GM12801 (cell line): ENCODE measurements around the gene CDK14.

ENCODE experiments used
- TF ChIP-seq, protein P1 (sequence below): IDR thresholded peaks from one replicate; pipeline ENCODE4 v1.5.1; 2011; ENCODE audit warnings: control low read depth; ENCODE audit not compliant: insufficient read length; ENCODE audit errors: extremely low read depth

The CDK14 gene

DNA sequence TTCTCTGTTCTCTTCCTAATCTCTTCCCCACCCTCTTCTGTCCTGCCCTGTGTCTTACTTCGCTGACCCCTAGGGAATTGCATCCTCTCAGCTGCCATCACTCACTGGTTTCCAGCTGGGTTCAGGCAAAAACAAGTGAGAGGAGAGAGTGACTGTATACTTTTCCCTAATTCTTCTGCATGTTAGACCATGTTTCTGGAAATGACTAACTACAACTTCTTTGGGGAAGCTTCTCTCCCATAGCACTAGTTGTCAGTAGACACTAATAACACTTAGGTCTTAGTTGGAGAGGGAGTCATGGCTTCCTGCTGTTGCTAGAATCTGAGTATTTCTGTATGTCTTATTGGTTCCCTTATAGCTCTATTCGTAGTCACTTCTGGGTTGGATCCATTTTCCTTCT, 369.1 kb downstream of the CDK14 start:
- TF ChIP-seq, protein P1, sequence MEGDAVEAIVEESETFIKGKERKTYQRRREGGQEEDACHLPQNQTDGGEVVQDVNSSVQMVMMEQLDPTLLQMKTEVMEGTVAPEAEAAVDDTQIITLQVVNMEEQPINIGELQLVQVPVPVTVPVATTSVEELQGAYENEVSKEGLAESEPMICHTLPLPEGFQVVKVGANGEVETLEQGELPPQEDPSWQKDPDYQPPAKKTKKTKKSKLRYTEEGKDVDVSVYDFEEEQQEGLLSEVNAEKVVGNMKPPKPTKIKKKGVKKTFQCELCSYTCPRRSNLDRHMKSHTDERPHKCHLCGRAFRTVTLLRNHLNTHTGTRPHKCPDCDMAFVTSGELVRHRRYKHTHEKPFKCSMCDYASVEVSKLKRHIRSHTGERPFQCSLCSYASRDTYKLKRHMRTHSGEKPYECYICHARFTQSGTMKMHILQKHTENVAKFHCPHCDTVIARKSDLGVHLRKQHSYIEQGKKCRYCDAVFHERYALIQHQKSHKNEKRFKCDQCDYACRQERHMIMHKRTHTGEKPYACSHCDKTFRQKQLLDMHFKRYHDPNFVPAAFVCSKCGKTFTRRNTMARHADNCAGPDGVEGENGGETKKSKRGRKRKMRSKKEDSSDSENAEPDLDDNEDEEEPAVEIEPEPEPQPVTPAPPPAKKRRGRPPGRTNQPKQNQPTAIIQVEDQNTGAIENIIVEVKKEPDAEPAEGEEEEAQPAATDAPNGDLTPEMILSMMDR: no peak

DNA sequence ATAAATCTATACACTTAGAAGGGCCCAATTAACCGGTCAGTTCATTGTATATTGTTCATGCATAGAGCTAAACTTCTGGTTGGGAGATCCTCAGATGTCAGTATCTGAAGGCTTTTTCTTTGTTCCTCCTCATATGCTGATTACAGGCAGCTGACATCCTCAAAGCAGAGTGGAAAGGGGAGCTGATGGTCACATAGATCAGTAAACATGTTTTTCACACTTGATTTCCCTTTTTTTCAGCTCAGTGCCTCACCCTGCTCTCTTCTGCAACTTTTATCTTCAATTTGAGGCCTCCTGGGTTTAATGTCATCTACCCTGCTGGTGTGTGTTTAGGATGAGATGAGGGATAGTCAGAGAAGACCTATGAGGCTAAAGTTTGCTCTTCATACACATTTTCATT, 370.2 kb downstream of the CDK14 start:
- TF ChIP-seq, protein P1: no peak

DNA sequence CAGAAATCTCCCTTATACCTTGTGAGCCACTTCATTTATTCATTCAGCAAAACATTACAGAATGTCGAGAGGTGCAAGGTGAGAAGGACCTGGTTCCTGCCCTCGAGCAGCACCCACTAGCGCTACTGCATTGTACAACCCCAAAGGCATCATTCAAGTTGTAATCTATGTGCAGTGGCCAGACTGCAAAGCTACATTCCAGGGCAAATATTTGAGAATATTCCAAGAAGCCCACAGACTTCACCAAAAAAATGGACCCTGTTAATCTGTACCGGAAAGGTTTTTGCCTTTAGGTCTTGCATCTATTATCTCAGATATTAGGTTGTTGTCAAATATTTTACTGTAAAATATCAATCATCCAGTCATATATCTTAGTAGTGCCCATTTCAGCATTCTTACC, 372.8 kb downstream of the CDK14 start:
- TF ChIP-seq, protein P1: no peak

DNA sequence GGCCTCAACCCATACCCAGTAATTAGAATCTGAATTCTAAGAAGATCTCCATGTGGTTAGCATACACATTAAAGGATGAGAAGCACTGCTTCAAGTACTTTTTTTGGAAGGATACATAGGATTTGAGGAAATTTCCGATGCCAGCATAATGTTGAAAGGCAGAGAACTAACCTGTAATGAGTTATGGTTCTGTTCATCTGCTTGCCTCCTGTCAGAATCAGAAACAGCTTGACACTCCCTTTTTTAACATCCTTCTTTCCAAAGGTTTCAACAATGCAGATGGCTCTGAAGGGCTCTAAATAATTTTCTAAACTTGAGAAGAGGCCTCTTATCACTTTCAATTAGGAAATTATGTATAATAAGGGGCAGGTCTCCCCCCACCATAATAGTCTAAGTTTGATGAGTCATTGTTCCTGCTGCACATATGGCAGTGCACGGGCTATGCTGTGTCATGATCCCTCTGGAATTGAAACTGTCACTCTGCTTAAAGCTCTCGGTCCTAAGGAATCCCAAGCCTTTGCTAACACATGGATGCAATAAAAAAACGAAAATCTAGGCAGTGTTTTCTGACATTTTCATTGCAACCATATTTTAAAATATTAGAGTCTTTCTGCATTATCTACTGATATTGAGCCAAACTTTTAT, 376.9 kb downstream of the CDK14 start:
- TF ChIP-seq, protein P1: no peak

DNA sequence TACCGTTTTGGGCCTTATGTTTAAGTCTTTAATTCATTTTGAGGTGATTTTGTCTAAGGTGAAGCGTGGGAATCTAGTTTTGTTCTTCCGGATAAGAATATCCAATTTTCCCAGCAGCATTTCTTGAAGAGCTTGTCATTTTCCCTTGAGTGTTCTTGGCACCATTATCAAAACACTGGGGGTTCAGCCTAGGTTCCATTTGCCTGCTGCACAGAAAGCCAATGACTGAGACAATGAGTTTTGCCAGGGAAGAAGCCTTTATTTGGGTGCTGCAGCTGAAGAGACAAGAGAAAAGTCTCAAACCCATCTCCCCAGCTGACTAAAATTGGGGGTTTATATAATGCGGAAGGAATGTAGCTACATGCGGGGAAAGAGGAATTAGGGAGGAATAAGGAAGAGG, 380.9 kb downstream of the CDK14 start:
- TF ChIP-seq, protein P1: no peak

DNA sequence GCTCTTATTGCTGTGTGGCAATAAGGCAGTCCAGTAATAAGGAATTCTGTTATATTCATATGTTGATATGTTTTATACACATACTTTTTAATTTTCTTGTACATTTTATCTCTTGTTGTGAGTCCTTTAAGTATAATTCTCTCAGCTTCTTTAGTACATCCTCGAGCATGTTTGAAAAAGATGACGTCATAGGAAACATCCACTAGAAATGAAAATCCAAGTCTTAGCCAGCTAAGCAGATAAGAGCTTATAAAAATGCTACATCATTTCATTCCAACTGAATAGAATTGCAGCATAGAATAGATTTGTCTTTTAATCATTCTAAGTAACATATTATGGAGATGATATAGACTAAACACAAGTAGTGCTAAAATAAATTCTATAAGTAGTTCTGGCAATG, 384.4 kb downstream of the CDK14 start:
- TF ChIP-seq, protein P1: no peak

DNA sequence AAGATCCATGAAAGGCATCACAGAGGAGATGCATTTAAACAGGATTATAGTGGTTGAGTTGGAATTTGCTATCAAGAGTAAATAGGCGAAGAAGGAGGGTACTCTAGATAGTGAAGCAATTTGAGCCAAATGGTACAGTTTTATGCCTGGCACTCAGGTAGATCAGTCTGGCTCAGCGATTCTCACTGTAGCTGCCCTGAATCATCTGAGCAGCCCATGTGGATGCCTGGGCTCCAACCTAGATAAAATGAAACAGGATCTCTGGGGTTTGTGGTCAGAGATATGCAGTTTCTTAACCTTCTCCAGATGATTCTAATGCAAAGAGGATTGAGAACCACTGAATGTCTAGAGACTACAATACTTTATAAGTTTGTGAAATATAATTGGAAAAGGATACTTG, 386.1 kb downstream of the CDK14 start:
- TF ChIP-seq, protein P1: no peak
